HepG2 (cell line): ENCODE data around the gene GYS1. TPM values are rescaled to one million over a fixed set of nuclear protein-coding genes. Genes with fewer than 3 reads are reported as not detected.

Source experiments
- ATAC-seq: fragments of 200-7000 bp; cut with Tn5 transposase; 3 replicates; pipeline ENCODE4 v1.9.1; 2020; ENCODE audit warnings: mild to moderate bottlenecking, moderate library complexity
- BruUV-seq: library from RNA; stranded (reverse); fragments of 400-500 nt; replicated peaks from 2 replicates; lab custom pipeline; 2021; lab: Mats Ljungman, UMichigan
- CTCF ChIA-PET: fragments of 300-600 bp; formaldehyde crosslinking; extraction: SDS; loops from one replicate; lab custom pipeline; 2021; ENCODE audit warnings: low total read pairs, inconsistent platforms, low intra/inter-chr PET ratio; lab: Yijun Ruan, JAX
- POLR2A ChIA-PET: fragments of 350-600 bp; sonication (Branson Sonifier 250); formaldehyde crosslinking; loops from one replicate; lab custom pipeline; 2020; ENCODE audit warnings: antibody characterized with exemption, inconsistent platforms; lab: Yijun Ruan, JAX
- DNase-seq: peaks from one replicate; pipeline ENCODE4 v3.0.0-alpha.2; 2015; ENCODE audit warnings: low spot score
- FAIRE-seq: peaks from 3 replicates; lab custom pipeline; 2011; peaks lifted over from hg19 to GRCh38; lab: Jason Lieb, UNC
- H2AFZ ChIP-seq: one replicate; pipeline ENCODE4 v1.6.1; 2011; ENCODE audit warnings: low read length, inconsistent platforms
- H3K27ac ChIP-seq: fragments of 300-600 bp; 3 replicates; pipeline ENCODE4 v1.8.0; 2011; ENCODE audit warnings: mixed run types, mild to moderate bottlenecking, mixed read lengths, low read length, inconsistent platforms; ENCODE audit not compliant: insufficient read depth; ENCODE audit errors: extremely low read length
- H3K27me3 ChIP-seq, 2 experiments: fragments of 200-600 bp in 1 of 2; 2 replicates in 1 of 2; 3 replicates in 1 of 2; pipeline versions ENCODE4 v1.6.0 to v1.8.0; 2011; ENCODE audit warnings: low read length in 2 of 2, mild to moderate bottlenecking in 2 of 2, moderate library complexity in 2 of 2, inconsistent platforms in 1 of 2; ENCODE audit not compliant: insufficient read depth in 2 of 2, control insufficient read depth in 1 of 2
- H3K36me3 ChIP-seq, 2 experiments: fragments of 200-600 bp in 1 of 2; replicated peaks in 1 of 2; 2 replicates in 1 of 2; 3 replicates in 1 of 2; pipeline versions ENCODE4 v1.5.1 to v1.8.0; 2011; ENCODE audit warnings: low read length in 2 of 2, inconsistent platforms in 1 of 2; ENCODE audit not compliant: insufficient read depth in 2 of 2, control insufficient read depth in 1 of 2
- H3K4me1 ChIP-seq: 2 replicates; pipeline ENCODE4 v1.5.1; 2012; ENCODE audit warnings: low read length, inconsistent platforms; ENCODE audit not compliant: insufficient read depth
- H3K4me2 ChIP-seq: 2 replicates; pipeline ENCODE4 v1.6.0; 2011; ENCODE audit warnings: low read depth, low read length, inconsistent platforms
- H3K4me3 ChIP-seq, 3 experiments: fragments of 200-600 bp in 1 of 3; sonication (generic), shearing (Covaris generic) in 1 of 3; replicated peaks in 1 of 3; 2 replicates each; pipeline ENCODE4 v1.5.1; 2011 to 2016; ENCODE audit warnings: low read length in 3 of 3, inconsistent platforms in 2 of 3, low read depth in 2 of 3, mild to moderate bottlenecking in 2 of 3, control low read depth in 1 of 3, mixed read lengths in 1 of 3; ENCODE audit not compliant: insufficient read depth in 1 of 3
- H3K79me2 ChIP-seq: one replicate; pipeline ENCODE4 v1.6.1; 2011; ENCODE audit warnings: low read length, inconsistent platforms; ENCODE audit not compliant: insufficient read depth
- H3K9ac ChIP-seq: 2 replicates; pipeline ENCODE4 v1.6.0; 2011; ENCODE audit warnings: mild to moderate bottlenecking, low read depth, low read length, inconsistent platforms; ENCODE audit not compliant: insufficient read depth
- H3K9me3 ChIP-seq: 2 replicates; pipeline ENCODE4 v1.5.1; 2012; ENCODE audit warnings: mild to moderate bottlenecking, low read length
- H4K20me1 ChIP-seq: 2 replicates; pipeline ENCODE4 v1.6.0; 2011; ENCODE audit warnings: inconsistent platforms, mild to moderate bottlenecking, low read length, moderate library complexity; ENCODE audit not compliant: insufficient read depth
- ARID2 ChIP-seq: sonication (generic); formaldehyde crosslinking; IDR thresholded peaks from 2 replicates; pipeline ENCODE4 v1.8.1; 2022; ENCODE audit warnings: mild to moderate bottlenecking, missing genetic modification reagents, borderline replicate concordance
- DRAP1 ChIP-seq: IDR thresholded peaks from 2 replicates; pipeline ENCODE4 v1.6.1; 2016; ENCODE audit warnings: missing genetic modification reagents, missing compliant biosample characterization
- GATA4 ChIP-seq: sonication (generic); IDR thresholded peaks from 2 replicates; pipeline ENCODE4 v1.6.1; 2016; ENCODE audit warnings: antibody characterized with exemption, low read depth, borderline replicate concordance
- HES4 ChIP-seq: sonication (generic); formaldehyde crosslinking; IDR thresholded peaks from 2 replicates; pipeline ENCODE4 v1.9.0; 2021; ENCODE audit warnings: mild to moderate bottlenecking, missing genetic modification reagents, borderline replicate concordance
- KAT7 ChIP-seq: IDR thresholded peaks from 2 replicates; pipeline ENCODE4 v1.6.1; 2018; ENCODE audit warnings: borderline replicate concordance, missing compliant biosample characterization
- KDM5A ChIP-seq: fragments of 200-600 bp; sonication (generic); IDR thresholded peaks from 2 replicates; pipeline ENCODE4 v1.7.0; 2018; ENCODE audit warnings: antibody characterized with exemption, mild to moderate bottlenecking, low read length, borderline replicate concordance
- MAZ ChIP-seq, 2 experiments: sonication (generic) in 1 of 2; formaldehyde crosslinking in 1 of 2; IDR thresholded peaks; 2 replicates each; pipeline versions ENCODE4 v1.5.0 to v1.6.1; 2012 to 2020; ENCODE audit warnings: low read depth in 2 of 2, mild to moderate bottlenecking in 2 of 2, borderline replicate concordance in 1 of 2, improper control_type of control experiment in 1 of 2, low read length in 1 of 2, missing genetic modification reagents in 1 of 2, moderate library complexity in 1 of 2
- NR0B2 ChIP-seq: sonication (generic); formaldehyde crosslinking; IDR thresholded peaks from 2 replicates; pipeline ENCODE4 v1.4.0; 2020; ENCODE audit warnings: mild to moderate bottlenecking, missing genetic modification reagents
- PHF8 ChIP-seq: sonication (generic); formaldehyde crosslinking; IDR thresholded peaks from 2 replicates; pipeline ENCODE4 v1.5.0; 2020; ENCODE audit warnings: missing genetic modification reagents
- SRY ChIP-seq: sonication (generic); formaldehyde crosslinking; IDR thresholded peaks from 2 replicates; pipeline ENCODE4 v1.8.0; 2022; ENCODE audit warnings: mild to moderate bottlenecking, missing genetic modification reagents
- THAP9 ChIP-seq: sonication (generic); formaldehyde crosslinking; IDR thresholded peaks from 2 replicates; pipeline ENCODE4; 2020; ENCODE audit warnings: missing genetic modification reagents, mild to moderate bottlenecking, borderline replicate concordance
- TMF1 ChIP-seq: sonication (generic); formaldehyde crosslinking; IDR thresholded peaks from 2 replicates; pipeline ENCODE4 v1.8.1; 2022; ENCODE audit warnings: low read depth, missing genetic modification reagents
- ZNF234 ChIP-seq: sonication (generic); formaldehyde crosslinking; conservative IDR thresholded peaks from 2 replicates; pipeline ENCODE4 v1.5.1; 2020; ENCODE audit warnings: mild to moderate bottlenecking, missing genetic modification reagents
- ZNF317 ChIP-seq: sonication (generic); formaldehyde crosslinking; IDR thresholded peaks from 2 replicates; pipeline ENCODE4 v1.5.0; 2020; ENCODE audit warnings: mild to moderate bottlenecking, missing genetic modification reagents
- ZNF713 ChIP-seq: sonication (generic); formaldehyde crosslinking; IDR thresholded peaks from 2 replicates; pipeline ENCODE4 v1.4.0; 2020; ENCODE audit warnings: mild to moderate bottlenecking, missing genetic modification reagents
- ZNF747 ChIP-seq: sonication (generic); formaldehyde crosslinking; IDR thresholded peaks from 2 replicates; pipeline ENCODE4 v1.8.1; 2023; ENCODE audit warnings: missing genetic modification reagents, mild to moderate bottlenecking, borderline replicate concordance
- ZSCAN31 ChIP-seq: sonication (generic); formaldehyde crosslinking; IDR thresholded peaks from 2 replicates; pipeline ENCODE4 v1.5.0; 2020; ENCODE audit warnings: low read depth, mild to moderate bottlenecking, missing genetic modification reagents
- WGBS: methylation state at CpG from one replicate; pipeline ENCODE4 v1.1.6; 2017; ENCODE audit warnings: low lambda C conversion rate; 5-methylcytosine and 5-hydroxymethylcytosine counted together
- in situ Hi-C: cut with HindIII; loops from 2 replicates; pipeline ENCODE4 v1.10.0; 2017; ENCODE audit warnings: low pct_unique_long_range_greater_than_20kb; ENCODE audit not compliant: extremely low pct_ligation_motif_present
- intact Hi-C: fragments of 100-400 bp; cut with micrococcal nuclease; formaldehyde crosslinking; loops from one replicate; pipeline ENCODE4 v1.10.0; 2022; ENCODE audit not compliant: unreplicated experiment
- polyA plus RNA-seq, 8 experiments: library from polyadenylated mRNA; depleted of rRNA in 3 of 8; stranded (reverse) in 7 of 8; unstranded in 1 of 8; fragments of >200 nt; fragmentation: Illumina TruSeq in 4 of 8; extraction: Trizol in 4 of 8; gene quantifications; 2 replicates each; pipeline versions ENCODE4 v1.2.1 to v1.2.3, GENCODE V29; 2011 to 2016; ENCODE audit warnings: low read depth in 4 of 8, missing spikeins in 1 of 8, mixed read lengths in 1 of 8; ENCODE audit not compliant: insufficient read depth in 1 of 8
- total RNA-seq, 5 experiments: library from RNA; depleted of rRNA; stranded (reverse); fragments of >200 nt; fragmentation: Illumina TruSeq; extraction: Trizol; gene quantifications; 2 replicates each; pipeline ENCODE4 v1.2.3, GENCODE V29; 2016; ENCODE audit warnings: low read depth in 1 of 5

Gene GYS1
- total and polyA plus RNA-seq, 2 of the 13 experiments (the other 11 are each of a cell fraction or from before 2014, with no cell fraction given) = 18.4 to 42.1 TPM

- TF ChIP-seq DRAP1 (CRISPR knock-in tag) = no peak
- TF ChIP-seq GATA4 = no peak
- TF ChIP-seq KAT7 (CRISPR knock-in tag) = 0 out of 2 replicates have a peak, but pooled peaks have one; percentile 55
- TF ChIP-seq MAZ (IDR thresholded peaks at IDR 0.05; ENCODE audit: borderline replicate concordance, low read depth, low read length) = no peak
- 0 out of 2 replicates have a peak, but pooled peaks have one; percentile 7 for TF ChIP-seq MAZ (CRISPR knock-in tag; IDR thresholded peaks at IDR 0.05; ENCODE audit: low read depth)
- peak; percentile 79 for TF ChIP-seq KDM5A
- TF ChIP-seq ZNF234 (CRISPR knock-in tag) = no peak
- 0 out of 2 replicates have a peak, but pooled peaks have one; percentile 38 for TF ChIP-seq HES4 (CRISPR knock-in tag)
Measured at GRCh38 chr19:48994035-48994386, 902 bp upstream of the GYS1 start (continued).

GRCh38 chr19:48992581-48993174, 431 bp downstream of the GYS1 start:
- Histone ChIP-seq H3K4me3 (peak overlapping the region; percentile 82 to 98 (median 93)), H3K9ac (peak overlapping the region; percentile 85), H3K4me1 (peaks cover 39% of the 10 kb centered on the region), H4K20me1 (no peaks in the 10 kb centered on the region), H3K9me3 (no peaks in the 10 kb centered on the region), H2AFZ (peak overlapping the region; percentile 29), H3K27me3 (no peaks in the 10 kb centered on the region; a peak in 1 of 5 replicates), H3K4me2 (peak overlapping the region; percentile 93), H3K36me3 (peaks cover 8 to 15% of the 10 kb centered on the region in 2 experiments; a peak in 4 of 5 replicates), H3K27ac (peak overlapping the region; percentile 78), H3K79me2 (peaks cover 55% of the 10 kb centered on the region)
- ATAC-seq = peak; percentile 26
- TSS peak; percentile 55 for BruUV-seq
- in situ Hi-C loops = no loop called here
- ChIA-PET CTCF (no interaction called here), POLR2A (interaction anchor here (0.9 to 3.7 kb wide), 23 partner anchors 8 to 684 kb away, joined by 3 to 57 read pairs (median 9); partner anchors contain the start of genes BAX, FTL, NUCB1 and PPP1R15A)
- under 1% methylated on average over 18 of the region's 20 CpGs for WGBS
- no peak for DNase-seq
- intact Hi-C loops = no loop called here
- FAIRE-seq = no peak
- peak; percentile 64; the same call in 1 of the 2 replicates for TF ChIP-seq SRY (CRISPR knock-in tag)
- peak; percentile 80; the same call in 1 of the 2 replicates for TF ChIP-seq TMF1 (CRISPR knock-in tag)
- peak; percentile 34; the same call in 1 of the 2 replicates for TF ChIP-seq ZNF713
- TF ChIP-seq NR0B2 (CRISPR knock-in tag) = 0 out of 2 replicates have a peak, but pooled peaks have one; percentile 17
- 0 out of 2 replicates have a peak, but pooled peaks have one; percentile 18 for TF ChIP-seq ZNF317 (CRISPR knock-in tag)
- TF ChIP-seq ARID2 = 0 out of 2 replicates have a peak, but pooled peaks have one; percentile 22
- peak; percentile 35; the same call in 1 of the 2 replicates for TF ChIP-seq ZNF747 (CRISPR knock-in tag)
- peak; percentile 70; the same call in 1 of the 2 replicates for TF ChIP-seq PHF8 (CRISPR knock-in tag)
- peak; percentile 27; the same call in 1 of the 2 replicates for TF ChIP-seq ZSCAN31 (CRISPR knock-in tag)
- 0 out of 2 replicates have a peak, but pooled peaks have one; percentile 1 for TF ChIP-seq THAP9 (CRISPR knock-in tag)
